HepG2 (cell line): Measurements from ENCODE around the gene MTARC1. TPM values are rescaled to one million over a fixed set of nuclear protein-coding genes. Genes with fewer than 3 reads are reported as not detected.
A peak's percentile ranks its signal among the peaks of the same experiment; 100 is the strongest.

Experiments used
- ATAC-seq: fragments of 200-7000 bp; cut with Tn5 transposase; 3 replicates; pipeline ENCODE4 v1.9.1; 2020; ENCODE audit warnings: mild to moderate bottlenecking, moderate library complexity
- BruUV-seq: library from RNA; stranded (reverse); fragments of 400-500 nt; replicated peaks from 2 replicates; lab custom pipeline; 2021; lab: Mats Ljungman, UMichigan
- CTCF ChIA-PET: fragments of 300-600 bp; formaldehyde crosslinking; extraction: SDS; loops from one replicate; lab custom pipeline; 2021; ENCODE audit warnings: low total read pairs, inconsistent platforms, low intra/inter-chr PET ratio; lab: Yijun Ruan, JAX
- POLR2A ChIA-PET: fragments of 350-600 bp; sonication (Branson Sonifier 250); formaldehyde crosslinking; loops from one replicate; lab custom pipeline; 2020; ENCODE audit warnings: antibody characterized with exemption, inconsistent platforms; lab: Yijun Ruan, JAX
- DNase-seq: peaks from one replicate; pipeline ENCODE4 v3.0.0-alpha.2; 2015; ENCODE audit warnings: low spot score
- FAIRE-seq: peaks from 3 replicates; lab custom pipeline; 2011; peaks lifted over from hg19 to GRCh38; lab: Jason Lieb, UNC
- H2AFZ ChIP-seq: one replicate; pipeline ENCODE4 v1.6.1; 2011; ENCODE audit warnings: low read length, inconsistent platforms
- H3K27ac ChIP-seq: fragments of 300-600 bp; 3 replicates; pipeline ENCODE4 v1.8.0; 2011; ENCODE audit warnings: mixed run types, mild to moderate bottlenecking, mixed read lengths, low read length, inconsistent platforms; ENCODE audit not compliant: insufficient read depth; ENCODE audit errors: extremely low read length
- H3K27me3 ChIP-seq, 2 experiments: fragments of 200-600 bp in 1 of 2; 2 replicates in 1 of 2; 3 replicates in 1 of 2; pipeline versions ENCODE4 v1.6.0 to v1.8.0; 2011; ENCODE audit warnings: low read length in 2 of 2, mild to moderate bottlenecking in 2 of 2, moderate library complexity in 2 of 2, inconsistent platforms in 1 of 2; ENCODE audit not compliant: insufficient read depth in 2 of 2, control insufficient read depth in 1 of 2
- H3K36me3 ChIP-seq, 2 experiments: fragments of 200-600 bp in 1 of 2; replicated peaks in 1 of 2; 2 replicates in 1 of 2; 3 replicates in 1 of 2; pipeline versions ENCODE4 v1.5.1 to v1.8.0; 2011; ENCODE audit warnings: low read length in 2 of 2, inconsistent platforms in 1 of 2; ENCODE audit not compliant: insufficient read depth in 2 of 2, control insufficient read depth in 1 of 2
- H3K4me1 ChIP-seq: 2 replicates; pipeline ENCODE4 v1.5.1; 2012; ENCODE audit warnings: low read length, inconsistent platforms; ENCODE audit not compliant: insufficient read depth
- H3K4me2 ChIP-seq: 2 replicates; pipeline ENCODE4 v1.6.0; 2011; ENCODE audit warnings: low read depth, low read length, inconsistent platforms
- H3K4me3 ChIP-seq, 3 experiments: fragments of 200-600 bp in 1 of 3; sonication (generic), shearing (Covaris generic) in 1 of 3; replicated peaks in 1 of 3; 2 replicates each; pipeline ENCODE4 v1.5.1; 2011 to 2016; ENCODE audit warnings: low read length in 3 of 3, inconsistent platforms in 2 of 3, low read depth in 2 of 3, mild to moderate bottlenecking in 2 of 3, control low read depth in 1 of 3, mixed read lengths in 1 of 3; ENCODE audit not compliant: insufficient read depth in 1 of 3
- H3K79me2 ChIP-seq: one replicate; pipeline ENCODE4 v1.6.1; 2011; ENCODE audit warnings: low read length, inconsistent platforms; ENCODE audit not compliant: insufficient read depth
- H3K9ac ChIP-seq: 2 replicates; pipeline ENCODE4 v1.6.0; 2011; ENCODE audit warnings: mild to moderate bottlenecking, low read depth, low read length, inconsistent platforms; ENCODE audit not compliant: insufficient read depth
- H3K9me3 ChIP-seq: 2 replicates; pipeline ENCODE4 v1.5.1; 2012; ENCODE audit warnings: mild to moderate bottlenecking, low read length
- H4K20me1 ChIP-seq: 2 replicates; pipeline ENCODE4 v1.6.0; 2011; ENCODE audit warnings: inconsistent platforms, mild to moderate bottlenecking, low read length, moderate library complexity; ENCODE audit not compliant: insufficient read depth
- MNT ChIP-seq: fragments of 450-650 bp; IDR thresholded peaks from 2 replicates; pipeline ENCODE4 v1.6.1; 2016
- ZBTB49 ChIP-seq: sonication (generic); formaldehyde crosslinking; IDR thresholded peaks from 2 replicates; pipeline ENCODE4 v1.4.0; 2020; ENCODE audit warnings: missing genetic modification reagents, borderline replicate concordance
- ZNF740 ChIP-seq: sonication (generic); formaldehyde crosslinking; IDR thresholded peaks from 2 replicates; pipeline ENCODE4 v1.4.0; 2020; ENCODE audit warnings: missing genetic modification reagents
- WGBS: methylation state at CpG from one replicate; pipeline ENCODE4 v1.1.6; 2017; ENCODE audit warnings: low lambda C conversion rate; 5-methylcytosine and 5-hydroxymethylcytosine counted together
- in situ Hi-C: cut with HindIII; loops from 2 replicates; pipeline ENCODE4 v1.10.0; 2017; ENCODE audit warnings: low pct_unique_long_range_greater_than_20kb; ENCODE audit not compliant: extremely low pct_ligation_motif_present
- intact Hi-C: fragments of 100-400 bp; cut with micrococcal nuclease; formaldehyde crosslinking; loops from one replicate; pipeline ENCODE4 v1.10.0; 2022; ENCODE audit not compliant: unreplicated experiment
- polyA plus RNA-seq, 8 experiments: library from polyadenylated mRNA; depleted of rRNA in 3 of 8; stranded (reverse) in 7 of 8; unstranded in 1 of 8; fragments of >200 nt; fragmentation: Illumina TruSeq in 4 of 8; extraction: Trizol in 4 of 8; gene quantifications; 2 replicates each; pipeline versions ENCODE4 v1.2.1 to v1.2.3, GENCODE V29; 2011 to 2016; ENCODE audit warnings: low read depth in 4 of 8, missing spikeins in 1 of 8, mixed read lengths in 1 of 8; ENCODE audit not compliant: insufficient read depth in 1 of 8
- total RNA-seq, 5 experiments: library from RNA; depleted of rRNA; stranded (reverse); fragments of >200 nt; fragmentation: Illumina TruSeq; extraction: Trizol; gene quantifications; 2 replicates each; pipeline ENCODE4 v1.2.3, GENCODE V29; 2016; ENCODE audit warnings: low read depth in 1 of 5

The MTARC1 gene
- total and polyA plus RNA-seq, 2 of the 13 experiments (the other 11 are each of a cell fraction or from before 2014, with no cell fraction given) = 19.4 to 106 TPM

GRCh38 chr1:220826729-220827128 lies 40.0 kb downstream of the MTARC1 start (continued):
- TF ChIP-seq MNT = no peak
- TF ChIP-seq, all 625 proteins: peak for 0

GRCh38 chr1:220827445-220828178 lies 40.9 kb downstream of the MTARC1 start:
- no peak overlapping the region for H3K9ac ChIP-seq
- no peak overlapping the region for H2AFZ ChIP-seq
- 95% methylated on average over 4 of the region's 4 CpGs for WGBS
- FAIRE-seq = no peak
- BruUV-seq = no TSS peak
- no peaks in the 10 kb centered on the region for H3K36me3 ChIP-seq
- H4K20me1 ChIP-seq = no peaks in the 10 kb centered on the region
- no peaks in the 10 kb centered on the region for H3K27me3 ChIP-seq
- ATAC-seq = peak; percentile 33
- ChIA-PET CTCF (no interaction called here), POLR2A (no interaction called here)
- no peak overlapping the region for H3K4me2 ChIP-seq
- H3K9me3 ChIP-seq = no peaks in the 10 kb centered on the region
- TF ChIP-seq ZBTB49 = no peak
- TF ChIP-seq ZNF740 = no peak
- H3K4me1 ChIP-seq = no peaks in the 10 kb centered on the region
- no peaks in the 10 kb centered on the region for H3K79me2 ChIP-seq
- intact Hi-C loops (no loop called here), in situ Hi-C loops (no loop called here)
- no peak overlapping the region for H3K27ac ChIP-seq
- no peak for DNase-seq
- no peak overlapping the region for H3K4me3 ChIP-seq
